Vagina (tissue), 2 donors: ENCODE data around the gene PLEKHH1.

ENCODE experiments used
- CTCF ChIP-seq, 3 experiments: fragments of 450-650 bp in 2 of 3; fragments of 200-600 bp in 1 of 3; sonication (generic) in 1 of 3; IDR thresholded peaks; one replicate each; pipeline ENCODE4 v1.5.1; 2017 to 2019; ENCODE audit warnings: antibody characterized with exemption in 3 of 3, mild to moderate bottlenecking in 2 of 3, moderate library complexity in 2 of 3
- POLR2A ChIP-seq, 2 donors: fragments of 450-650 bp; IDR thresholded peaks; one replicate each; pipeline ENCODE4 v1.6.1; 2017; ENCODE audit warnings: antibody characterized with exemption in 2 of 2, mild to moderate bottlenecking in 2 of 2, moderate library complexity in 2 of 2
- POLR2AphosphoS5 ChIP-seq, 2 donors: sonication (generic); formaldehyde crosslinking; IDR thresholded peaks; one replicate each; pipeline ENCODE4 v1.9.0; 2017; ENCODE audit warnings: antibody characterized with exemption in 2 of 2, mild to moderate bottlenecking in 2 of 2, low read depth in 1 of 2; ENCODE audit not compliant: insufficient read depth in 1 of 2

GRCh38 chr14:67536087-67536486, 3.0 kb downstream of the PLEKHH1 start:
- TF ChIP-seq CTCF (IDR thresholded peaks at IDR 0.05), result no peak
- TF ChIP-seq POLR2AphosphoS5 (IDR thresholded peaks at IDR 0.05; ENCODE audit: insufficient read depth in 1 of 2, low read depth in 1 of 2), result no peak
- no peak for TF ChIP-seq POLR2A (IDR thresholded peaks at IDR 0.05)
